NCI-H510A treated with DMSO at 0.1 percent for 48 hours (cell line): ENCODE results near the gene TSPOAP1.

Experiments used
- DNase-seq: peaks from one replicate; lab custom pipeline; 2025; lab: John Stamatoyannopoulos, UW

TSPOAP1 gene

DNA sequence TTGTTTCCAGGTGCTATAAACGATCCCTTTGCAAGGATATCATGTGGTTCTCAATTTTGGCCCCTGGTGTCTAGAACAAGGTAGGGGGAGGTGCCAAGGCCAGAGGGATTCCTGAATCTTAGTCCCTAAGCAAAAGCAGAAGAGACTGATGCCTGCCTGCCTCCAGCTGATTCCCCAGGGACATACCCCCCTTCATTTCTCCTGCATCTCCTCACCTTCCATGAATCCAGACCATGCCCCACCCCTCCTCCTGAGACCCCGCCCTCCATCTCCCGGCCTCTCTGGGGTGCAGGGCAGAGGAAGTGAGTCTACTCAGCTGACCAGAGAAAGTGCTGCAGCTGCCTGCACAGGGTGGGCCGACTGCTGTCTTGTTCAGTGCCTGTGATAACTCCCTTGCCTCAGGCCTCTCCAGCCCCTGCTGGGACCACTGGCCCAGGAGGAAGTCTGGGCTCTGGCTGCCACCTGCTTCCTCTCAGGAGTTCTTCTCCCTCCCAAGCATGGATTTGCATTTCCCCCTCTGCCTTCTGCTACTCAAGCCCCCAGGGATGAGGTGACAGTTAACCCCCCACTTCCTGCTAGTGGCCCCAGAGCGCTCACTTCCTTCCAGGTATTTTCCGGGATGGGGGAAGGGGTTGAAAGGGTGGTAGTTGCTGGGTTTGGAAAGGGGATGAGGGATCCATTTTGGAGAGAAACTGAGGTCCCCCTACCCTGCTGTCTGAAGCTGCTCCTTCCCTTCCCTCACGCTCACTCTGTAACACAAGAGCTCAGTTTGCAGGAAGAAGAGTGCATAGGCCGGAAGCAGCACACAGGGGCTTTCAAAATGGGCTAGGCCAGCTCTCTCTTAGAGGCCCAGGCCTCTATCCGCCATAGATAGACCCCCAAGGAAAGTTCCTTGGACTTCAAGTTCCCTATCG, 10.5 kb upstream of the TSPOAP1 start:
- DNase-seq = no peak

DNA sequence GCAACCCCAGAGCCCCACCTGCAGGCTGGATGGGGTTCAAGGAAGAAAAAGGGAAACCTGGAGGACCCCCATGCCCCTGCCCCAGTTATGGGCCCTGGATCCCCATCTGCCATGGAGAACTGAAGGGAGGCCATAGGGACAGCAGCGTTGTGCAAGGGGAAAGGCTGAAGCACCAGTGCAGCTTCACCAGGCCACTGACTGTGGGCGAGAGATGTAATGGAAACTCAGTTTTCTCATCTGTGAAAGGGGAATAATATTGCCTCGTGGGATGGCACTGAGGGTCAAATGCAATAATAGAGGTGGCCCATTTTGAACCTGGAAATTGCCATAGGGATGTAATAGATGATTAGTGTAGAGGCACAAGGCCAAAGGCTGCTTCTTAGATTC, 9.9 kb upstream of the TSPOAP1 start:
- no peak for DNase-seq

DNA sequence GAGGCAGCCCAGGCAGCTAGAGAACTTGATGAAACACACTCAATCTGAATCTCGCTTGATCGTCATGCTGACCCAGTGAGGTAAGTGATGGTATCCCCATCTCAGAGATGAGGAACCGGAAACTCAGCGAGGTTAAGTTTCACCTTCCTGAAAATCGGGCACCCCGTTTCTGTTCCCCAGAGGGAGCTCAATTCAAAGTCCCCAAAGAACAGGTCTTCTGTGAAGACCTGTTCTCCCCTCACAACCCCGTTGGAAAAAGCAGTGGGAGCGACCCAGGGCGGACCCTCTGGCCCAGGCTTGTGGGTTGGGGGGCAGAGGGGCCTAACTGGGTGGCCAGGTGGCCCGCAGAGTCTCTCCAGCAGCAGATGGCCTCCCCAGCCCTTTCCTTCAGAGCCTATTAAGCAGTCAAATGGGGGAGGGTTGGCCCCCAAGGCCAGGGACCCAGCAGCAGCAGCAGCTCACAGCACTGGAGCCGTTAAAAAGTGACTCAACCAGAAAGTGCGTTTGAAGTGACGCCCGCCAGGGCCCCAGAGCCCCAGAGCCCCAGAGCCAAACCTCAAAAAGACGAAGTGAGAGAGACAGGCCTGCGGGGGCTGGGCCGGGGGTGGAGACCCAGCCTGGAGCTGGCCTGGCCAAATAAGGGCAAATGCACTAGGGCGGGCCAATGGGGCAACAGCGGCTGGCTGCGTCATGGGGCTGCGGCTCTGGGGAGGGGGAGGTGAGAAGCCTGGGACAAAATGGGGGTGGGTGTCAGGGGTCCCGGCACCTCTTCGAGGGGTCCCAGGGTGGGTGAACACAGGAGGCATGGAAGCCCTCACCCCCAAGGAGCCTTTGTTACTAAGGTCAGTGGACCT, 9.2 kb upstream of the TSPOAP1 start:
- DNase-seq = no peak

DNA sequence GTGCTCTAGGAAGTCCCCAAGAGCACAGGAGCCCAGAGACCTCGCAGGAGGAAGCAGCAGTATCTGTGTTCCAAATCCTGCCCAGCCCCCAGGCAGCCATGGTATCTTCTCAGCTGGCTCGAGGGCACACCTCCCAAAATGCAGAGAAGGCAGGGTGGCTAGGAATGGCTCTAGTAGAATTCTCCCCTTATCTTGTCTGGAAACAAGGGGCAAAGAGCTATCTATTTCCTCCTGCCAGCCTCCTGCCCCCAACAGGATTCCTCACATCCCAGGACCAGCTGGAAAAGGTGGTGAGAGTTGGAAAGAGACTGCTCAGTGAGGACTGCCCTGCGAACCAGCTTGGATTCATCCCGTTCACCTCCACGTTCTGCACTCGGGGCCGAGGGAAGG, 8.6 kb upstream of the TSPOAP1 start:
- DNase-seq = no peak

DNA sequence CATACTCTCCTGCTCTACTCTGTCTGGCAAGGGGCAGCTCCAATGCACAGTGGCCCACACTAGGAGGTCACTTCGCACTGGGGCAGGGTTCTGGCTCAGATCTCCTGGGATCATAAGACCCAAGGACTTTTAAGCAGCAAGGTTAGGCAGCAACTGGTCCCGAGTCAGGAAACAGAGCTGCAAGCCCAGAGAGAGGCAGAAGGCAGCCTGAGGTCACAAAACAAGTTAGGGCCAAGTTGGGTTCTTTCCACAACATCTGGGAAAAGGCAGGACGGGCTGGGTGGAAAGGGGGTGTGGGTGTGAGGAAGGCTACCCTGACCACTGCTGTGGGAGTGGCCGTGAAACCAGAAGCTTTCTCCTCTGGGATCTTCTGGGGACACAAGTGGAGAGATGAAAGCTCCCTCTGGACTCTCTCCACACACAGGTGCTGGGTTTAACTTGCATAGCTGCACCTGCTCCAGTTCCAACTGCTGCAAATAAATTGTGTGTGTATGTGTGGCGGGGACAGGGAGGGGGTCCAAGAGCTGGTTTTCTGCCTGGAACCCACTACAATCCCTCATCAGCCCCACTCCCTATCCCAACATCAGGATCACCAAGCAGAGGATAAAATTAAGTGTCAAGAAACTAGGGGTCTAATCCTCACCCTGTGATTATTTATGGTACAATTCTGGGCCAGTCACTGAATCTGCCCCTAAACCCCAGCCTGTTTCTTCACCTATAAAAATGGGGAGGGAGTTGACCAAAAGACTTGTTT, 8.0 kb upstream of the TSPOAP1 start:
- no peak for DNase-seq

DNA sequence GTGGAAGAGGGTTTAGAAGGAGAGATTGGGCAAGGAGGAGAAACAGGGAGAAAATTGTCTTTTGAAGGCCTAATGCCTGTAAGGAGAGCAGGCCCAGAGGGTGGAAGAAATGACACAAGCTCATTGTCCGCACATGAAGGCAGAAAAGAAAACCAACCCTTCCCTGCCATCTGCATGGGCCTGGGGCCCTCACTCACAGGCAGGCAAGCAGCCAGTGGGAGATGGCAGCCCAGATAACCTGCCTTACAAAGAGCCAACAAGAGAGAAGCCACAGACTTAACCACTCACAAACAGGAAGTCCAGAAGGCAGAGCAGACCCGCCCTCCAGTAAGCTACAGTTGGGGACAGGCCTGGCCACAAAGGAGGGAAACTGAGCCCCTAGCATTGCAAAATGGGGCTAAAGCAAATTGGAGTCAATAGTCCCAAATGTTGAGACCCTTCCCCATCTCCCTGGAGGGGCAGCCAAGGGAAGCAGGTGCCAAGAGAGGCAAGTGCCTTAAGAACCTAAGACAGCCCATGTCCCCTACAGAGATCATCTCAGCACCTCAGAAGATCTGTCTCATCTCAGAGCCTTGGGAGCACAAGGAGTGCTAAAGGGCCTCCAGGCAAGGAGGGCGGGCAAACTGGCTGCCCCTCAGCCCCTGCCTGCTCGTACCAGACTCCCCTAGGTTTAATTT, 7.3 kb upstream of the TSPOAP1 start:
- no peak for DNase-seq

DNA sequence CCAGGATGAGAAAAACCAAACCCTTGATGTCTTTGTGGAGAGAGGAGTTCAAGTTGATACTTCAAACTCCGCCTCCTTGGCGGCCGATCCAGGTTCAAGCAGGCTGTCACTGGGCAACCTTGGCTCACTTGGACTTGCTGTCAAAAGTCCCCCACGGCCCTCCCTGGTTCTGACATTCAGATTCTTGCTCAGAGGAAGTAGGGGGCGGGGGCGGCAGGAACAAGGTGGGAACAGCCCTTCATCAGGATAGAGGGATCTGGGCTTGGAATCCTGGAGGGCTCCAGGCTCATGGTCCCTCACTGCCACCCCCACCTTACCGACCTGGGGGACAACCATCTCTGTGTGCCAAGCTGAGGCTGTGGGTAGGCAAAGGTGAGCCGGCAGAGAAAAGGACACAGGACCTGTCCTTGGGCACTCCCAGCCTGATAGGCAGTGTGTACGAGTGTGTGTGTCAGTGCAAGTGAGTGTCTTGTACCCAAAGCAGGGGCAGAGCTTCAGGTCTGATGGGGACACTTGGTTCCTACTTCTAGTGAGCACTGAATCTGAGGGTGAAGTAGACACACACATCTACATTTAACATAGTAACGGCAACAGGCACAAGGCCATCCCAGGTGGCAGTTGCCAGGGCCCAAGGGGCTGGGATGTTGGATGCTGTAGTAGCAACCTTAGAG, 6.6 kb upstream of the TSPOAP1 start:
- DNase-seq = no peak

DNA sequence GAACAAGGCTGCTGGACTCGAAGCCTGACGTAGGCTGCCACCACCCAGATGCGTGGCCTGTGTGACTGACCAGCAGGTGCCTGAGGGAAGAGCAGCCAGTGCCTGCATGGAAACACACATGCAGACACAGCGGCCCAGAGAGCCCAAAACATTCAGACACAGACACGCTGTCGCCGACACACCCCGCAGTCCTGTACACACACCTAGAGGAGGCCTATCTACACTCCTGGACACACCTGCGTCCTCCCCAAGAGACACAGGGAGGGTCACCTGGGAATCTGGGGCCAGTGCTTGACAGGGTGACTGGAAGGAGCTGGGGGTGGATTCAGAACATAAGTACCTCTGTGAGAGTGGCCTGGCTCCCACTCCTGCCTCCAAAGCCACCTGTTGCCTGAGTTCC, 6.1 kb upstream of the TSPOAP1 start:
- DNase-seq = no peak

DNA sequence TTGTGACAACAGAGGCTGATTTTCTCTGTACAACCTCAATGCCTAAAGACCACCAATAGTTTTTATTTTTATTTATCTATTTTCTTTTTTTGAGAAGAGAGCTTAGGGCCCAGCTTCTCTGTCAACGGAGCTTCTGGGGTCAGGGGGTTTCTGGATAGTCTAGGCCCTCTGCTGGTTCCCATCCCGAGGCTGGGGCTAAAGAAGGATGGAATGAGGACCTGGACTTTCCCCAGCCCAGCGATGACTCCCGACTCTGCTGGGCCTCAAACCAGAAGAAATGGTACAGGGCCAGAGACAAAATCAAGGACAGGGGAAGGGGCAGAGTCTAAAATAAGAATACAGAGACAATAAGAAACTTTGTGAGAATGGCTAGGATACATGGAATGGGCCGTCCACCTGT, 5.7 kb upstream of the TSPOAP1 start:
- no peak for DNase-seq

DNA sequence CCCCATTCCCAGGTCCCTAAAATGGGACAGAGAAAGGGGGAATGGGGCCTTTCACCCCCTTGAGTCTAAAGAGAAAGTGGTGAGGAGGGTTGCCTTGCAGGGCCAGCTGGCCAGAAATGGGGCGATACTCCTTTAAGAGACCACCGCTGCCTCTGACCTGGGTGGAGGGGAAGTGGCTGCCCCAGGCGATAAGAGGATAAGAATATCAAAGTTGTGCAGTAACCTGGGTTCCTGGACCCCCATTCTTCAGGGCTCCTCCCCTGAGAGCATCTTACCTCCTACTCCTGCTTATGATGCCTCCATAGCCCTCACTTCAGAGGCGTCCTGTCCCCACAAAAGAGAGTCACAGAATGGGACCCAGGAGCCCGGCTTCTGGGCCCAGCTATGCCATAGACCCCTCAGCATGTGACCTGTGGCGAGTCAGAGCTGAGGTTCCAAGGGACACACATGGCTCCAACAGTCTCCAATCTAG, 5.2 kb upstream of the TSPOAP1 start:
- no peak for DNase-seq

DNA sequence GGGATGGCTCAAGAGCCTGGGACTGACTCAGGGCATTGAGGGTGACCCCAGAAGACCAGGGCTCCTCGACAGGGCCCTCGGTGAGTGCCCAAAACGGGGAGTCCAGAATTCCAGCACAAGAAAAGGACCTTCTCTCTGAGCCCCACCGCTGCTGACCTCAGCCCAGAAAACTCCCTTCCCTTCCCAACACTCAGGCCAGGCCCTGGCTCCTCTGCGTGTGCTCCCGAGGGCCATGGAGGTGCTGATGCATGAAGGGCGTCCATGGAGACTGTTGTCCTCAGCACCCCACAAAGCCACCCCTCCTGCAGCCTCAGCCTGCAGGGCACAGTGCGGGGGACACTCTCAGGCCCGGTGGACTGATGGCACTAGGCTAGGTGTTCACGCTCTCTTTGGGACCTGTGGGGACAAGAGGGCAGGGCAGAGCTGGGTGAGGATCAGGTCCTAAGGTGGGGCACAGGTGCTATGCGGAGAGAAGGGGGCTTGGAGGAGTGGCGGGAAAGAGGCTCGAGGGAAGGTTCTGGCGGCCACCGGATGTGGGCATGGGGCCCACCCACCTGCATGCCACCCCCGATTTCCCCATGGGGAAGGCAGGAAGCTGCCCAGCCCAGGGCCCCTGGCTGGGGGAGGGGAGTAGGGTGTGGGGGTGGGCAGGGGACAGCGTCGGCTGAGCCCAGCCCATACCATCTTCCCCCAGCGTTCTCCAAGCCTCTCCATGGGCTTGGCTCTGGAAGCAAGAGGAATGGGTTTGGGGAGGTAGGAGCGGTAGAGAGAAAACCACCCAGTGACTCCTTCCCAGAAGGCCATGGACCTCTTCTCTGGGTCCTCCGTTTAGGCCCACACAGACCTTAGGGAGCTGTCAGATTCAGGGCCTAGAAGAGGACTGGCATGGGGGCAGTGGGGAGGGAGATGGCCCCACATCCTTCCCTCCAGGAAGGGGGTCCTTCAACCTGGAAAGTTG, 4.5 kb upstream of the TSPOAP1 start:
- no peak for DNase-seq

DNA sequence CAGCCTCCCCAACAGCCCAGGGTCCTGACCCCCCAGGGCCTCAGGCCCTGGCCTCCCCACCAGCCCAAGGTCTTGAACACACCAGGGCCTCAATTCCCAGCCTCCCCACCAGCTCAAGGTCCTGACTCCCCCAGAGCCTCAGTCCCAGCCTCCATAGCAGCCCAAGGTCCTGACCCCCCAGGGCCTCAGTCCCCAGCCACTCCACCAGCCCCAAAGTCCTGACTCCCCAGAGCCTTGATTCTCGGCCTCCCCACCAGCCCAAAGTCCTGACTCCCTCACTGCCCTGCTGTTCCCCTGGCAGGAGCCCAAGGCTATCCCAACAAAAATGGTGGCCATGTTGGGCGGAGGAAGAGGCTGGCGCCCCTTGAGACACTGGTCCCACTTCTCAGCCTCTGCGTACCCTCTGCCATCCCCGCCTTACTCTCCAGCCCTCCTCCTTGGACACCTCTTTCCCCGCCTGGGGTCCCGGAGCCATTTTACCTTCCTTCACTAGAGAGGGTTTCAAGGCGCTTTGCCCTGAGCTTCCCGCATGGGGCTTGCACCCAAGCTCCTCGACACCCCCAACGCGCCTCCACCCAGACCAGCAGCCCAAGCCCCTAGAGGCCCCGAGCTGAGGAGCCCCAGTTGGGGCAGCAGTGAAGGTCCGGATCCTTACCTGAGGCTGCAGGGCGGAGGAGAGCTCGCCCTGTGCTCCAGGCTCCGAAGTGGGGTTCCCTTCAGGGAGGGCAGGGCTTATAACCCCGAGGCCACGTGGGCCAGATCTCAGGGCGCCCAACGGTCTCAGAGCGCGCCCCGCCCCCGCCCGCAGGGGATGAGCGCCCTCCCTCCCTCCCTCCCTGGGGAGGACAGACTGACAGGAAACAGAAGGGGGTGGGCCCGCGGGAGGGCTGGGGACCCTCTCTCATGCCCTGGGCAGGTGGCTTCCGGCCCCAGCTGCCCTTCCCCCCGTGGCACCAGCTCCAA, 3.5 kb upstream of the TSPOAP1 start:
- DNase-seq = no peak

DNA sequence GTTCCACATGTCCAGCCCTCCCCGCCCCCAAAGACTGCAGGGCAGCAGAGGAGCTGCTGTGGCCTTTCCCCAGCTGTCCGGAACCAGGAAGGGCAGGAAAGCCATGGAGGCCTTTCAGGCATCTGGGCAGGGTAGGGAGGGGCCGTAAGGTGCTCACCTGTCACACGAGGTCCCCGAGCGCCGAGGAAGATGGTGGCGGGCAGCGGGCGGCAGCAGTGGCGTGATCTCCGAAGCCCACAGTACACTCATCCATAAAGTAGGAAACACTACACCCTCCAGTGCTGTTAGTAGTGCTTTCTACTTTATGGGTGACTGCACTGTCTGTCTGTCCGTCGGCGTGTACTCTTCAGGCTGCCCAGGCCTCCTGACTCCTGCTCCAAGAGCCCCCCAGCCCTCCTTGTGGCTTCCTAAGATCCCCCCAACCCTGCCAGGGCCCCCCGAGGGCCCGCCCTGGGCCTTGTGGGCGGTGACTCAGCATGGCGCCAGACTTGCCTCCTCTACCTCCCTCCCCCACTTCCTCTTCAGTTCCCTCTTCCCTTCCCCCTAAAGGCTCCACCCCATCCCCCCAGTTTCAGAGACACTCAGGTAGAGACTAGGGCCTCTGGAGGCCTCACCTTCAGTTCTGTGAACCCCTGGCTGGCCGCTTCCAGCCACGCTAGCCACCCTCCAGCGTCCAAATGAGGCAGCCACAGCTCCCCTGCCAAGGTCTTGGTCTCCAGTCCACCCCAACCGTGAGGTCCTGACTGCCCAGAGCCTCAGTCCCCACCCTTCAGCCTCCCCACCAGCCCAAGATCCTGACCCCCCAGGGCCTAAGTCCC, 2.6 kb upstream of the TSPOAP1 start:
- no peak for DNase-seq

DNA sequence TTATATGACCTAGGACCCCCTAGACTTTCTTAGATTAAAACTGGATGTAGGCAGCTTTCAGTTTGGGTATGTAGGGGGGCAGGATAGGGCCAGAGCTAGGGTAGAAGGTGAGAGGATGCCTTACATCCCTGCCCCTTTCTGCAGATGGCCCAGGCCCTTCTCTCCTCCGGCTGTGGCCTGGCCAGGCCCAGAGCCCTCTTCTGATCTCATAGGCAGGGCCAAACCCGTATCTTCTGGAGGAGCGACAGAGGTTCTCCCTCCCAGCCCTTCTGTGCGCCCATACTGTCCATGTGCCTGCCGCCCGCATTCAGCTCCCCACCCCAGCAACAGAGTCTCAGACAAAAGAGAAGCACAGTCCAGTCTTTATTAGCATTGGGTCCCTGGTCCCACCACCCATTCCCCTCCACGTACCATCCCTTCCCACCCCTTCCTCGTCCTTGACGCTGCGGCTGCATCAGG, 2.0 kb upstream of the TSPOAP1 start:
- no peak for DNase-seq

DNA sequence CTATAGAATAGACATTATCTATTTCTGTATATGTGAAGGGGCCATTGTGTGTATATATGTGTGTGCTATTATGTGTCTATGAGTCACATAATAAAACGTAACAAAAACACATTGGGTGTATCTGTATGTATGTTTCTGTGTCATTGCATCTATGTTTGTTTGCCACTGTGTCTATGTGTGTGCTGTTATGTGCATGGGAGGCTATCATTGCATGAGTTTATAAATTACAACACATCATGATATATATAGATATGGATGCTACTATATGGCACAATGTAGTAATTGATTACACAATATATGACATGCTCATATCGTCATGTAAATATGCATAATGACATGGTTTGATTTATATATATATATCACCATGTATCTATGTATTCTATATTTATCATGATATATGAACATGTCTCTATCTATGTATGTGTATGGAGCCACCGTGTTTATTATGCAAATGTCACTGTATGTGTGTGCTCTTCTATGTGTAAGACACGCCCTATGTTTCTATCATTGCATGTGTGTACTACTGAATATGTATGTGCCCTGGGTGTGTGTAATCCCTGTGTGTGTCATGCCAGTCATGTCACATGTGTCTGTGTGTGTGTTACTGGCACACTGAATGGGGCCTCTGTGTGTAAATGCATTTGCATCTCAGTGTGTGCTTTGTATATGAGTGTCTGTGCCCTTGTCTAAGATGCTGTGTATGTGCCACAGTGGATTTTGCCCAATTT, 1.4 kb upstream of the TSPOAP1 start:
- DNase-seq = no peak

DNA sequence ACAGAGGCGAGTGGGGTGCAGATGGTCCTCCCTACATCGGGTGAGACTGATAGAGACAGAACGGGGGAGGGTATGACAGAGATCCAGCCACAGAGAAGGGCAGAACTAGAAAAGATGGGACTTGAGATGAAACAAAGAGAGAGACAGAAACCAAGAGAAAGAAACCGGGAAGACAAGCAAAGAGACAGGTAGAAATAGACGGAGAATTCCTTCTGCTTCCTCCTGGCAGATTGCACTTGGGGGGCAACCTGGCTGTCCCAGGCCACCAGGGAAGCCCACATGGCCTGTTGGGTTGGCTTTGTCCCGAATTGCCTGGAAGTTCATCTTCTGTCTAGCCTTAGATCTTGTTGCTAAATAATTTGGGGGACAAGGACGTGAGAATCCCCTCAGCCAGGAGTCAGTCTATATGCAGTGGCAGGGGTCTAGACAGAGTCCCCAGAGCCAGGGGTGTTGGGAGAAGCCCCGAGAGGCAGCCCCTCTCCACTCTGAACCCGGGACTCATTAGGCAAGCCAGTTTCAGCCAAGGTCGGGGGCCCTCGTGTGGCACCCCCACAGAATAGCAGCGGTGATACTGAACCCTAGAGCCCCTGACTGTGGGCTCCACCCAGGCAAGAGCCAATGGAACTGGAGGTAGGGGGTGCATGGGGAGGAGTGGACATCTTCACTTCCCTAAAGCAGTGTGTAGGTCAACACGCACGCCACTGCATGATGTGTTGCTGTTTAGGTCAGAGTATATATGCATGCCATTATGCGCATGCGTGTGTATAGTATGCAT, 627 bp upstream of the TSPOAP1 start:
- no peak for DNase-seq
